Parathyroid adenoma (tissue), 2 donors: ENCODE results near the gene PUM1.

Experiments
- H2AFZ ChIP-seq: fragments of 300-600 bp; sonication (generic); one replicate; pipeline ENCODE4 v1.7.0; 2017; ENCODE audit warnings: antibody characterized with exemption, mild to moderate bottlenecking
- H3K27ac ChIP-seq: fragments of 300-600 bp; sonication (generic); one replicate; pipeline ENCODE4 v1.7.0; 2017
- H3K27me3 ChIP-seq: fragments of 300-600 bp; sonication (generic); one replicate; pipeline ENCODE4 v1.7.0; 2017; ENCODE audit warnings: low read length; ENCODE audit not compliant: control insufficient read depth, insufficient read depth
- H3K36me3 ChIP-seq: fragments of 300-600 bp; sonication (generic); one replicate; pipeline ENCODE4 v1.7.0; 2017; ENCODE audit warnings: low read length; ENCODE audit not compliant: control insufficient read depth, insufficient read depth
- H3K4me1 ChIP-seq: fragments of 300-600 bp; sonication (generic); one replicate; pipeline ENCODE4 v1.7.0; 2017; ENCODE audit warnings: control low read depth
- H3K4me2 ChIP-seq: fragments of 300-600 bp; sonication (generic); one replicate; pipeline ENCODE4 v1.7.0; 2017; ENCODE audit warnings: low read length
- H3K4me3 ChIP-seq: fragments of 300-600 bp; sonication (generic); one replicate; pipeline ENCODE4 v1.7.0; 2017; ENCODE audit warnings: low read depth, low read length
- H3K79me2 ChIP-seq: fragments of 300-600 bp; sonication (generic); one replicate; pipeline ENCODE4 v1.7.0; 2017; ENCODE audit warnings: control low read depth
- H3K9ac ChIP-seq: fragments of 300-600 bp; sonication (generic); one replicate; pipeline ENCODE4 v1.7.0; 2017; ENCODE audit warnings: mild to moderate bottlenecking
- H3K9me3 ChIP-seq: fragments of 300-600 bp; sonication (generic); one replicate; pipeline ENCODE4 v1.7.0; 2017; ENCODE audit warnings: low read length; ENCODE audit not compliant: control insufficient read depth
- CTCF ChIP-seq: fragments of 300-600 bp; sonication (generic); IDR thresholded peaks from one replicate; pipeline ENCODE4 v1.7.0; 2017; ENCODE audit warnings: antibody characterized with exemption, mild to moderate bottlenecking
- donor health status: primary hyperparathyroidism.

Gene PUM1

GRCh38 chr1:30971496-30971895, 94.0 kb downstream of the PUM1 start:
- Histone ChIP-seq H3K4me1 (no peaks in the 10 kb centered on the region), H3K27me3 (no peaks in the 10 kb centered on the region), H3K27ac (no peak overlapping the region), H3K9me3 (no peaks in the 10 kb centered on the region), H2AFZ (no peak overlapping the region), H3K4me3 (no peak overlapping the region), H3K4me2 (no peak overlapping the region), H3K79me2 (peaks cover 5% of the 10 kb centered on the region), H3K36me3 (no peaks in the 10 kb centered on the region), H3K9ac (no peak overlapping the region)
- TF ChIP-seq CTCF, result no peak

DNA sequence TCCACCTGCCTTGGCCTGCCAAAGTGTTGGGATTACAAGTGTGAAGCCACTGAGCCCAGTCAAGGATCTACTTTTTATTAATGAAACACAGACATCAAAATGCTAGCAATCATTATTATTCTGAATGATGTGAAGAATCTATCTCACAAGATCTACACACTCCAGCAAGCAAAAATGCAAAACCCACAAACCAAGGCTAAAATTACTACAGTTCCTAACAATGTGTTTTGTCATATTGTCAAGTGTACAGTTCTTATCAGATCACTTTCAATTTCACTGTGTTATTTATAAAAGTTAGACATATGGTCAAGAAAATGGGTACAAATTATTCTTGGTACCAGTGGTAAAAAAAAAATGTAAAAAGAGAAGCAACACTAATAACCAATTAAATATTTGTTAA, 95.6 kb downstream of the PUM1 start:
- no peaks in the 10 kb centered on the region for H3K9me3 ChIP-seq
- no peak overlapping the region for H3K4me3 ChIP-seq
- H3K79me2 ChIP-seq, result peaks cover 5% of the 10 kb centered on the region
- TF ChIP-seq CTCF, result no peak
- H2AFZ ChIP-seq, result no peak overlapping the region
- no peaks in the 10 kb centered on the region for H3K36me3 ChIP-seq
- no peaks in the 10 kb centered on the region for H3K4me1 ChIP-seq
- H3K4me2 ChIP-seq, result no peak overlapping the region
- no peak overlapping the region for H3K27ac ChIP-seq
- H3K27me3 ChIP-seq, result no peaks in the 10 kb centered on the region
- H3K9ac ChIP-seq, result no peak overlapping the region

- H3K27ac ChIP-seq, result no peak overlapping the region
- TF ChIP-seq CTCF, result no peak
- no peaks in the 10 kb centered on the region for H3K9me3 ChIP-seq
- H3K27me3 ChIP-seq, result no peaks in the 10 kb centered on the region
- H3K36me3 ChIP-seq, result no peaks in the 10 kb centered on the region
- H3K9ac ChIP-seq, result no peak overlapping the region
- H3K4me2 ChIP-seq, result no peak overlapping the region
- no peak overlapping the region for H3K4me3 ChIP-seq
- H3K79me2 ChIP-seq, result peaks cover 5% of the 10 kb centered on the region
- H2AFZ ChIP-seq, result no peak overlapping the region
- no peaks in the 10 kb centered on the region for H3K4me1 ChIP-seq
Observed at GRCh38 chr1:30968220-30968971, 97.1 kb downstream of the PUM1 start.

- Histone ChIP-seq H3K79me2 (peaks cover 5% of the 10 kb centered on the region), H2AFZ (no peak overlapping the region), H3K27ac (no peak overlapping the region), H3K4me2 (no peak overlapping the region), H3K9me3 (no peaks in the 10 kb centered on the region), H3K4me1 (no peaks in the 10 kb centered on the region), H3K27me3 (no peaks in the 10 kb centered on the region), H3K9ac (no peak overlapping the region), H3K4me3 (no peak overlapping the region), H3K36me3 (no peaks in the 10 kb centered on the region)
- no peak for TF ChIP-seq CTCF
Observed at GRCh38 chr1:30966690-30967369, 98.7 kb downstream of the PUM1 start.
